Measurements from ENCODE around the gene CLOCK. TPM values are rescaled to one million over a fixed set of nuclear protein-coding genes. Genes with fewer than 3 reads are reported as not detected.

The CLOCK gene
- total and polyA plus RNA-seq, 2 donors, result 4.9 to 6.0 TPM

GRCh38 chr4:55378617-55379467, 167.9 kb downstream of the CLOCK start:
- WGBS, result 97% methylated on average over 13 of the region's 13 CpGs
- Histone ChIP-seq H3K9me3 (ENCODE audit: control insufficient read depth in 2 of 2, insufficient read depth in 1 of 2, low read length in 1 of 2) (no peaks in the 10 kb centered on the region), H3K27ac (ENCODE audit: low read depth in 1 of 2, low read length in 1 of 2) (no peak overlapping the region), H3K27me3 (ENCODE audit: control insufficient read depth in 2 of 2, insufficient read depth in 1 of 2, low read length in 1 of 2) (no peaks in the 10 kb centered on the region), H3K36me3 (ENCODE audit: control insufficient read depth in 2 of 2, insufficient read depth in 2 of 2, low read length in 1 of 2) (no peaks in the 10 kb centered on the region), H3K4me1 (ENCODE audit: control insufficient read depth in 2 of 2, insufficient read depth in 2 of 2, low read length in 2 of 2) (no peaks in the 10 kb centered on the region), H3K4me3 (ENCODE audit: low read length in 2 of 2) (no peak overlapping the region)
- DNase-seq (ENCODE audit: low read depth in 6 of 9, low spot score in 9 of 9), result no peak

Other genes with a start within 250 kb of the CLOCK start
- gene SRD5A3, start 200.7 kb downstream of the CLOCK start, total RNA-seq, result 14.4 TPM
- 13.0 TPM for gene SRD5A3, start 200.7 kb downstream of the CLOCK start, polyA plus RNA-seq
- 49.8 TPM for gene TMEM165, start 151.0 kb downstream of the CLOCK start, total RNA-seq
- 125 TPM for gene TMEM165, start 151.0 kb downstream of the CLOCK start, polyA plus RNA-seq
- not detected for gene PDCL2, start 45.3 kb upstream of the CLOCK start, total RNA-seq
- gene PDCL2, start 45.3 kb upstream of the CLOCK start, polyA plus RNA-seq, result 0.11 TPM
- gene NMU, start 89.4 kb upstream of the CLOCK start, total RNA-seq, result 2.5 TPM
- 2.9 TPM for gene NMU, start 89.4 kb upstream of the CLOCK start, polyA plus RNA-seq